Measurements from ENCODE around the gene PNPLA5.

The PNPLA5 gene

DNA sequence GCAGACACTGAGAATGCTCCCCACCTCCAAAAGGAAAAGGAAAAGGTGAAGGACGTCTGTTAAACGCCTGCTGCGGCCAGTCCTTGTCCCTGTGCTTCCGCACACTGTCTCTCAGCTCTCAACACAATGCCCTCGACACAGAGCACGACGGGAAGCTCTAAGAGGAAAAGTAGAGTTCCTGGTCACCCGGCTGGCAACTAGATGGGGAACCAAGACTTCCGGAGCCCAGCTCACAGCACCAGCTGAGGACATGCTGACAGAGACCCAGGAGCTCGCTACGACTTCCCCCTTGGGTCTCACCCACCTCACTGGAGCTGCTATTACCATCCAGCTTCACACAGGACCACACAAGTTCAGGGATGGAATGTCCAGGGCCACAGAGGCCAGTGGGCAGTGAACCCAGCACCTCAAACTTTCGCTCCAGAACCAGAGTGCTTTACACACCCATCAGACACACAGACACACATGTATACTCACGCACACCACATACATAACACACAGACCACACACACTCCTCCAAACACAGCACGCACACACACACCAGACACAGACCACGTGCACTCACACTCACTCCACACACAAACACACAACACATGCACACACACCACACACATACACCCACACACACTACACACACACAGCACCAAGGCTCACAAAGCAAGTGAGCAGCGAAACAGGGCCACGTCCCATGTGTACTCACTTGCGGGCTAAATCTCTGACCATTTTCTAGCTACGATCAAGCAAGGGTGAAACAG lies 39.1 kb downstream of the PNPLA5 start:
- no peak for DNase-seq

DNA sequence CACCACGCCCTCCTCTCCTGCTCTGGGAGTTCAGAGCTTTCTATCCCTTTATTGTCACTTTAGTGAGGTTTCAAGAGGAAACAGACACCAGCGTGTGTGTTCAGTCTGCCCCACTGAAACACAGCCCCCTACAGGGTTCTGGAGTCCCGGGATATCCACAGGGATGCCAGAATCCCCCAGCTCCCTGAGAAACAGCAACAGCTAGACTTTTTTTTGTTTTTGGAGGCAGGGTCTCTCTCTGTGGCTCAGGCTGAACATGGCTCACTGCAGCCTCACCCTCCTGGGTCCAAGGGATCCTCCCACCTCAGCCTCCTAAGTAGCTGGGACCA lies 39.9 kb downstream of the PNPLA5 start:
- no peak for DNase-seq

DNA sequence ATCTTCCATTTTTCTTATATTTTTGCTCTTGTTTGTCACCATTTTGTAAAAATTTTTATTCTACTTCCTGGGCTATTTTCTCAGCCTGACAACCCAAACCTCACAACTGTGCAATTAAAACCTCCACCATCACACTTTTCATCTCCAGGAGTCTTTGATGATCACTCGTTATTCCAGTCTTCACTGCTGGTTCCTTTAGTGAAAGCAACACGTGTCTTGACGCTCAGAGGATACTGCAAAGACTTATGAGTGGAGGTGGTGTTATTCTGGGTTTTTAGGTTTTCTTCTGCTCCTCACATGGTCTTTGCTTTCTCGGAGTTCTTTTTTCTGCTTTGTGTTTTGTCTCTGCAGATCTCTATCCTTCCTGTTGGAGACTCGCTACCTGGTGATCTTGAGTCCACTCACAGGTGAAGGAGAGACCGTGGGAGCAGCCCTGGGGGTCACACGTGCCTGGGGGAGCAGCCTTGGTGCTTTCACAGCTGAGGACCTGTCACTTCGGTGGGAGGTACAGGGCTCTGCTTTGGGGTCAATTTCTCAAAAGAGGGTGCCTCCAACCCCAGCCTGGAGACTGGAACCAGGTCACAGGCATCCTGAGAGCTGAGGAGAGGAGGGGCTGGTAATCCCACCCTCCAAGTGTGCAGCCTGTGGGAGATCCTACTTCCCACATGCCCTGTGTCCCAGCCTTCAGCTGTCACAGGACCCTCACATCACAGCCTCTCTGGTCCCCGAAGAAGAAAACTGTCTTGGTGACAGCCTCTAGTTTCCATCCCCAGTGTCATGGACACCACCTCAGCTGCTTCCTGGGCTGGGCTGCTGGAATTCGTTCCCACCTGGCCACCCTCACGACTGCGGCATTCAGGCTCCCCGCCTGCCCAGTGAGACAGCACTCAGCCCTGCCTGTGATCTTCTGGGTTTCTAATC lies 40.5 kb downstream of the PNPLA5 start:
- no peak for DNase-seq

DNA sequence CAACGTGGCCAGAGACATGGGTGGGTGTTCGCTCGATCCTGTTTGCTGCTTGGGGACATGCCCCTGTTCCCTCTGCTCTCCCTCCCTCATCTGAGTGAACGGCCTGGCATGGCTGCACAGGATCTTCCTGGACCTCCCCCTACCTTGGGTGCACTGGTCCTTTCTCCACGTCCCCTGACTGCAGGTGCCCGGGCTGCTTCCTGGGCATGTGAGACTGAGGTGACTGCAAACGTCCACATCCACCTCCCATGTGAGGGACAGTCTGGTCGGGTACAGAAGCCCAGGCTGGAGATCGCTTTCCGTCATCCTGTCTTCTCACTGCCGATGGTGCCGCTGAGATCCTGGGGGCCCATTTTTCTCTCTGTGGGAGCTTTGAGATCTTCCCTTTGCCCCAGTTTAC lies 41.3 kb downstream of the PNPLA5 start:
- DNase-seq = no peak

DNA sequence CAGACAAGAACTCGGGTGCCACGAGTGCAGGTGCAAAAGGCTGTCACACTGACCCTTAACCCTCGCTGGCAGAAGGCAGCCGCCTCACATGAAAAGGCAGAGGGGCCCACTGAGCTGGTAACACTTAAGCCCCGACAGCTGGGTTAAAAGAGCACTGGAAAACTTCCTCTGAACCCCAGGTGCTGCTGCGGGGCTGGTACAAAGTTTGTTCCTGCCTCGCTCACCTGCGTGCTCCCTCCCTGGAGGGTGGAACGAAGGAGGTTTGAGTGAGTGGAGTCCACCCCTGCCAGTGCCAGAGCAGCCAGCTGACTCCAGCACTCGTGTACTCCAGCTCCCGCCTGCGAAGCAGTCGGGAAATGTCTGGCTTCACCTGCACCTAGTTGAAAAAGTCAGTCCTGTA lies 42.1 kb downstream of the PNPLA5 start:
- no peak for DNase-seq

DNA sequence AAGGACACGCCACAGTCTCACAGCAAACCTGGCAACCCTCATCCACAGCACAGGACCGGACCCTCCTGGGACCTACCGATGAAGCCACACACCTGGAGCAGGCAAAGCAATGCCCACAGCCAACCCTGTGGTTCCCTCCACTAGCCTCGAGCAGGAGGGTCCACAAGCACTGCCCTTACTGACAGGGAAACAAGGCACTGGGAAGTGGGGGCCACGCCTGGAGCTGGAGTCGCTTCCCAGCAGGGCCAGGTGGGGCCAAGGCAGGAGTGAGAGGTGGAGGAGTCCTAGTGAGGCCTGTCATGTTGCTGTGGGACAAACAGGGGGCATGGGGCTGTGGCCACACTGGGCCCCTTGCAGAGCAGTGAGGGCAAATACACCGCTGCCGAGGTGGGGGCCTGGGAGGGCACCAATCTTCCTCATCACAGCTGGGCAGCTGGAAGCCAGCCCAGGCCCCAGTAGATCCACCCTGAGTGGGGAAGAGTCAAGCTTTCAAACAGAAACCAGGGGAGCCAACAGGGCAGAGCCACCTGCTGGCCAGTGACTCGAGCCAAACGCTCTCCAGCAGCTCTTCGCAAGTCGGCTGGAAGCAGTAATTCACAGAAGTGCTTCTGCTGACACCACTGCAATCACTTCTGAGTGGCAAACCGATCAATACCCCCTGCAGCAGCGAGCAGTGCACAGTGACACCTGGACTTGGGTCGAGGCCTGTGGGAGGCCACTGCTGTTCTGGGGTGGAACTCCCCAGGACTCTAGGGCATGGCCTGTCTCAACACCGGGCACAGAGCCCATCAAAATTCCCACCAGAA lies 43.2 kb downstream of the PNPLA5 start:
- DNase-seq = peak; percentile 16

DNA sequence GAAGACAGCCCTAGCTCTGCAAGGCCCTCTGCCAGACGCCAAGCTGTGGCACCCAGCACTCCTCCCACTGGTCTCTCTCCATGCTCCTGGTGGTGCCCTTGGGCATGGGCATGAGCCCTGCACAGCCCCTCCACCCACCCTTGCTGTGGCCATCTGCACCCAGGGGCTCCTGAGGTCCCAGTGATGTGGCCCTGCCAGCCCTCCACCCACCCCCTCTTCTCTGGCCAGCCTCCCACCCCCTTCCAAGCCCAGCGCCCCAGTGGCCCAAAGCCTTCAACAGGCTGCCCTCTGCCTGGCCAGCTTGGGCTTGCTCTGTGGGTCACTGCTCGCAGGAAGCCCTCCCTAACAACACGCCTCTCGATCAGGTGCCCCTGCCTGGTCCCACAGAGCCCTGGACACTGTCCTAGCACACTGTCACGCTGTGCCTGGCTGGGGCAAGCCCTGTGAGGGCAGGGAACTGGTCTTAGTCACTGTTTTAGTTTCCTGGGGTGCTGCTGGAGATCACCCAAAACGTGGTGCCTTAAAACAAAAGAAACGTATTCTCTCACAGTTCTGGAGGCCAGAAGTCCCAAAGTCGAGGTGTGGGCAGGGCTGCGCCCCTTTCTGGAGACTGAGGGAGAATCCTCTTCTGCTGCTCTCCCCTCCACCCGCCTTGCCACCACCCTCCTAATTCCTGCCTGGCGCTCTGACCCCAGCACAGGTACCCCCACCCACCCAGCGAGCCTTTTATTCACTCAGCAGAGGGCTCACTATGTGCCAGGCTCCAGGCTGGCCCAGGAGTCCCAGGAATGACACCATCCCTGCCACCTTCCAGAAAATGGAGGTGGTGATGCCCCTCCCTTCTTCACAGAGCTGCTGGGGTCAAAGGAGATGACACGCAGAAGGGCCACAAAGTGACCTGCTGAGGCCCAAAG lies 44.2 kb downstream of the PNPLA5 start:
- DNase-seq = no peak

DNA sequence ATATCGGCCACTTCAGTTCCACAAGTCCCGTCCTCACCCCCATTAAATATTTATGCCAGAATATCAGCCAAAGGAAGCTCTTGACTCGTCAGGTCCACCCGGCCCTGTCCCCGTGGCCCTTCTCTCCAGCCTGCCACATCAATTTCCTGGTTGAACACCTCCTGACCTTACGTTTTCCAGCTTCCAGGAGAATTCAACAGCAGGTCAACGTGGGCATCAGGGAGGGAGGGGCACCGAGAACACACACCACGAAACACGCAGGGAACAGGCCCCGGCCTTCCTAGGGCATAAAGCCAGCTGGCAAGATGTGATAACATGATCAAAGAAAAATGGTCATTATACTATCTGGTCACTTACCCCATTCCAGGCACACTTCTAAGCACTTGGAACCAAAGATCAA lies 44.8 kb downstream of the PNPLA5 start:
- no peak for DNase-seq

DNA sequence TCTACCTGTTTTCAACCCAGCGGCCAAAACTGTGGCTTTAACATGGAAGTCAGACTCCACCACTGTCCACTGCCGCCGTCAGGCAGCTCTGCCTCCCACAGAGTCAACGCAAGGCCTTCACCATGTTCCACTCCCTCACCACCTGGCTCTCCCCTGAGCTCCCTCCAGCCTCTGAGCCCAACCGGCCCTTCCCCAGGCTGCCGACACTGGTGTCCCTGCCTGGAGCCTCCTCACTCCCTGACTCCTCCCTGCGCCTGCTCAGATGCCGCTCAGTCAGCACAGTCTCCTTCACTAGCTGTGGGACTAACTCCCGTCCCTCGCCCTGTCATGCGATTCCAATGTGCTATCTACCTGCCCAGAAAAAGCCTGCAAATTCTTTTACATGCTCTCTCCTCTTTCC lies 45.8 kb downstream of the PNPLA5 start:
- DNase-seq = no peak

DNA sequence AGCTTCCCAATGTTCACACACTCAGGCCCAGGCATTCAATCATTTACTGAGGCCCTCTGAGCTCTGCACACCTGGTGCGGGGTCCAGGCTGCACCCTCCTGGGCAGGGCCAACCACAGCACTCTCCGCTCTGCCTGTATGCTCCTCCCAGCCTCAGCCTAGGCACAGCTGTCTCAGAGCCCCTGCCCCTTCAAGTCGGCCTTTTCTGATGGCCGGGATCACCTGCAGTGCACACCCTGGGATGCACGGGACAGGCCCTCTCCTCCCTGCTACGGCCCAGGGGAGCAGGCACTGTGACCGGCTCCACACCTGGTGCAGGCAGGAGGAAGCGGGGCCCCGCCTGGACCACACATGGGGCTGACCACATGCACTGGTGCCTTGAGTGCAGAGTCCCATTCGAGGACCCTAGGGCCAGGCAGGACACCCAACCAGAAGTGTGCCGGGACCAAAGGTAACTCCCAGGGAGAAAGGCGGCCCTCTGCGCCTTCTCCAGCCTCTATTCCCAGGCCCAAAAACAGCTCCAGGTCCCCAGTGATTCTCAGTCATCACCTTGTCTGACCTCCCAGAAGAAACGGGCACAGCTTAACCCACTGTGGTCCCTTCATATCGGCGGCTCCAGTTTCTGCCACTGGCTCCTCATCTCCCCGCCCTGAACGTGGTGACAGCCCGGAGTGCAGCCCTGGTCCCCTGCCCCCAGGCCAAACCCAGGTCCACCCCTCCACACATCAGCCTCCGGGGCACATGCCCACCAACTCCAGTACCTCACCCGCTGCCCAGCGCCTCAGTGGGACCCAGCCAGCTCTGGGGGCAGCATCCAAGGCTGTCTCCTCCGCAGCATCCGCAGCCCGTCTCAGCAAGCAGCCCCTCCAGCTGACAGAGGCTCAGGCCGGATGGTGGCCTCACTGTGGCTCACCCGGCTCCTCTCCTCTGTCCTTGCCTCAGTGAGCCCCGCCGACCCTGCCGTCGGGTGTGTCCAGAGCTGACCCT lies 47.0 kb downstream of the PNPLA5 start:
- DNase-seq = no peak

DNA sequence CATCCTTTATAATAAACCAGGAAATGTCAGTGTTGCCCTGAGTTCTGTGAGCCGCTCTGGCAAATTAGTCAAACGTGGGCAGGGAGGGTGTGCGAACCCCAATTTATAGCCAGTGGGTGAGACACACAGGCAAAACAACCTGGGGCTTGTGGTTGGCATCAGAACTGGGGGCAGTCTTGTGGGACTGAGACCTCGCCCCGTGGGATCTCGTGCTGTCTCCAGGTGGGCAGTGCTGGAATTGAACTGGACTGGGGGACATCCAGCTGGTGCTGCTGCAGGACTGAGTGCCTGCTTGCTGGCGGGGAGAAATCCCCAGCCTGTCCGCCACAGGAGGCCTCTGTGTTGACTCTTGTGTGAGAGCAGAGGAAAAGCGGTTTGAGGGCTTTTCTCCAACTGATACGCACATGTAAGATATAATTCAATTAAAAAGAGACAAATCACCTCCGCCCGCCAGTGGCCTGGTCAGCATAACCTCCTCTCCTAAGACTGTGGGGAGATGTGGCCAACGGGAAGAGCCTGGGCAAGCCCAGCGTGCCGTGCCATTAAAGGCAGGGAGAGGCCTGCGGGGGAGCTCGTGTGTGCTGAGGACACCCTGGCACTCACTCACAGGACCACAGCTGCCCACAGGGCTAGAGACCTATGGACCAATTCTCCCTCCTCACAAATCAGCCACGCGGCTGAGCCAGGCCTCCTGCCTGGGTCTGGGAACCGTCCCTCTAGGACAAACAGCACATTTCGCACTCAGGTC lies 47.9 kb downstream of the PNPLA5 start:
- DNase-seq = no peak

DNA sequence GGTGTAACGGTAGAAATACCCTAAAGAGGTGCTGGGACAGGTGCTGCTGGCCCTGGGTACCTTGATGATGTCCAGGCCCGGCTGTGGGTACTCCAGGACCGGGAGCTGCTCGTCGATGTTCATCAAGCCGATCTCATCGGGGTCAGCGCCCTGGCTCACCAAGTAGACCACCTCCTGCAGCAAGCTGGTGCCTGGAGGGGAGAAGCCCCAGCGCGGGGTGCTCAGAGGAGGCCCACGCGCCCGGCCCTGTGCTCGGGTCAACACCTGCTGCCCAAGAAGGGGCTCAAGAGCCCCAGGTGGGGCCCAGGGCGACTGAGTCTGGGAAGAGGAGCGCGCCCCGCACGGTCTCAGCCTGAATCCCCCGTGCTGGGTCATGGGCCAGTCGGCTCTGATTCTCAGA lies 50.1 kb downstream of the PNPLA5 start:
- no peak for DNase-seq

DNA sequence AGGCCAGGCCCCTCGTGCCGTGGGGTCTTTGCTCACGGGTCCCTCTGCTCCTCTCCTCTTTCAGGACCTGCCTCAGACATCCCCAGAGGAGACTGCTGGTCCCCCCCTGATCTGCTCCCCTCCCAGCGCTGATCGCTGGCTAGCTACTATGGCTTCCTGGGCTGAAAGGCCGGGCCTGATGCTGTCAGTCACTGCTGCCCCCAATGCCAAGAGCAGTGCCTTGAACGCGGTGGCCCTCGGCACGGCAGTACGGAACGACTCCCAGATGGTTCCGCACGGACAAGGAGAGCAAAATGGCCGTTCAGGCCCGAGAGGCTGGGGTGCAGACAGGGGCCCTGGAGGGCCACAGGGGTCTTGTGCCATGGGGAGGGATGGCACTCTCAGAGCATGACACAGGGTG lies 51.0 kb downstream of the PNPLA5 start:
- DNase-seq = no peak

DNA sequence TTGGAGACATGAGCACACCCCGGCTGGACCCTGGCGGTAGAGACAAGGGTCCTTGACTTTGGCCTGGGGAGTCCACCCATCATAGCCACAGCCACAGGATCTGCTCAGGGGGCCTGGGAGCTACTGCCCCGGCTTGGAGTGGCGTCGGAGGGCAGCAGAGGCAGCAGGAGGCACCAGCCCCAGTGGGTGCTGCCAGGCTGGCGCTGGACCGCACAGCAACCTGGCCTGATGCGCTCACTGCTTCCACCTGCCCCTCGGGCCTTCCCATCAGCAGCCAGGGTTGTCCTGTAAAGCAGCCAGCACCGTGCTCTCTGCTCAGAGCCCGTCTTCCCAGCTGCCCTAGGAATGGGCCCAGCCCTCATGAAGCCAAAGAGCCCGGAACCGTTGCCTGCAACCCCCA lies 51.4 kb downstream of the PNPLA5 start:
- DNase-seq = no peak

DNA sequence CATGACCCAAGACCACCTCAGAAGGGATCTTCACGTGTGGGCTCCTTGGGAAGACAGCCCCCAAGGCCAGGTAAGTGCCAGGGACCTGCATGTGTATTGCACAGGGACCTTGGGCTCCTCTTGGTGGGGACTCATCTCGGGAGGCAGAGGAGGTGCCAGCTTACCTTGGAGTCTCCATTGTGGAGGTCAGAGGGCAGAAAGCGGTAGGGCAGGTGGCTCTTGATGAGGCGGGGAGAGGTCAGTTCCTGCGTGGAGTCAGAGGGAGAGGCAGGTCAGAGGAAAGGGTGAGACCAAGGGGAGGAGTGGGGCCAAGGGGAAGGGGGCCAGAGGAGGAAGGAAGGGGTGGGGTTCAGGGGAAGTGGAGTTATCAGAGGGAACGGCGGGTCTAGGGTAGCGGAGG lies 52.0 kb downstream of the PNPLA5 start:
- DNase-seq = no peak

DNA sequence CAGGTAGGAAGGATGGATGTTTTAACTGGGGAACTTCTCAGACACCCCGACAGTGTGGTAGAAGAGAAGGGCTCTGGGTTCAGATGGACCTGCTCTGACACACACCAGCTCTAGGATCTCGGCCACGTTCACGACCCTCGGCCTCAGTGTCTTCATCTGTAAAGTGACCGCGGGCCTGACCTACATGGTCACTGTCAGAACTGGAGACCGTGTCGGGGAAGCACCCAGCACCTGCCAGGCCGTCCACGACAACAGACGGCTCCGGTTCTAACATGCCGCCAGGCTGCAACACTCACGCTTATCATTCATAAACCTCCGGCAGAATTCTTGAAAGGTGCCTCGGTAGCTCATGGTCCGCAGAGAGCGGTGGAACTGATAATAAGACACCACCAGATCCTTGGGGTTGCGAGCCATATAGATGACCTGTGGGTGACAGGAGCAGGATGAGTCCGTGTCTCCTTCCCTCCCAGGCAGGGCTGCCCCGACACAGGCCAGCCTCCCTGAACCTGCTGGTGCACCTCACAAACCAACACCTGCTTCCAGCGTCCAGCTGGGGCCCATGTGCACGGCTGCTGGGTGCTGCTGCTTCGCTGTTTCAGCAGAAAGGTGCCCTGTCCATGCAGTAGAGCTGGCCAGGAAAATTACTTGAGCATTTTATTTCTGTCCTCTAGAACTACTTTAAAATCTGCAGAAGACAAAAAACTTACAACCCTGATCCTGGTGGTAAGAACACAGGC lies 53.1 kb downstream of the PNPLA5 start:
- no peak for DNase-seq

DNA sequence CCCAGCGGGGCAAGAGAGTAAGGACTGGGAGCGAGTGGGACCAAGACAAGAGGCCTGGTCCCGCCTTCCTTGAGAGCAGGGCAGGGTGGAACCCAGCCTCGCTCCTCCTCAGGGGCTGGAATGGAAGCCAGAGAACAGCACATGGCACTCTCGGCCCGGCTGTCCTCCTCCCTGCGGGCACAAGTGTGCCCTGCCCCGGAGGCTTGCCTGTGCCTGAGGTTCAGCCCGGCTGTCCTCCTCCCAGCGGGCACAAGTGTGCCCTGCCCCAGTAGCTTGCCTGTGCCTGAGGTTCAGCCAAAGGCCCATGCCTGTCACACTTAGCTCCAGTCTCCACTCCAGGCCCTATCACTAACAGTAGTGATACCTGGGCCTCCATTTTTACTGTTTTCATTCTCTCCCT lies 53.7 kb downstream of the PNPLA5 start:
- no peak for DNase-seq

DNA sequence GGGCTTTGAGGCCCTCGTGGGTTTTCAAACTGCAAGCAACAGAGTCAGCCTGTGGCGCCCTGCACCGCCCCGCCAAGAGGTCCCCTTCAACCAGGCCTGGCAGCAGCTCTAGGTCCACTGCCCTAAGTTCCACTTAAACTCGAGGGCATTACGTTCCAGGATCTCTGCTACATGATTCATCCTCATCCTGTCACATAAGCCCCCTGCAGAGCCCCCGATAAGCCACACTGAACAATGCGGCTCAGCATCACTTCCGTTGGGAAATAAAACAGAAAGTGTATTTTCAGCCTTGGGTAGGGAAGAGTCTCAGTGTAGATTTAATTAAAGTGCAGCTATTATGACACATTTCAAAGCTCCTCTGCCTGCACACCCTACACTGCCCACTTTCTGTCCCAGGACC lies 54.1 kb downstream of the PNPLA5 start:
- DNase-seq = no peak

DNA sequence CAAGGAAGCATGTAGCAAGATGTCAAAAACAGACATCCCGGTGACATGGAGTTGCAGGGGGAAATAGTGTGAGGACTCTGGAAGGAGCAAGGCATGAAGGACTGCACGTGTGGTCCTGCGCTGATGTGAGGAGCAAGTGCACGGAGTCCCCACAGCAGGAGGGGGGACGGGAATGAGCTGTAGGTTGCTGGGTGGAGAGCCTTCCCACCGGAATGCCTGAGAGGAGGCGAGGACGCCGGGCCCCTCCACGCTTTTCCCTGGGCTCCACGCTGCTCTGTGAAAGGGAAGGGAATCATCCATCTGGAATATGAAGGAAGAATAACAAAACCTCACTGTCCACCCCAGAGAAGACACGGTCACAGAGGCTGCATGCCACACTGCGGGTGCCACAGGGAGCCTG lies 56.1 kb downstream of the PNPLA5 start:
- DNase-seq = no peak

DNA sequence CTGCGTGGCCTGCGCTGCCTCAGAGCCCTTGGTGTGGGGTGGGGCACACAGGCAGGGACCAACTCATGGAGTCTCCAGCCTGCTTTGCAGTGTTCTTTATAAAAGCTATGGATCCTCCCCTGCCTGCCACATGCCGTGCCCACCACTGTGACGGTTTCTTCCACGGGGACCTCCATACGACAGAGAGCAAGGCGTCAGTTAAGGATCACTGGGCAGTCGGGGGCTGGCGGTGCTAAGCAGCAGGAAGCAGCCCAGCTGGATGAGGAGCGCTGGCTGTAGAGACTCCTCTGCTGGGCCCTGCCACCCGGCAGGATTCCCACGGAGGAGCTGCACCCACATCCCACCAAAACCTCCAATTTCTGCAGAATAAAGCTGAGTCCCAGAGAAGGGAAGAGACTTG lies 56.6 kb downstream of the PNPLA5 start:
- no peak for DNase-seq

Data from OCI-M1 (cell line).